ENCODE data around the gene PREP. TPM values are rescaled to one million over a fixed set of nuclear protein-coding genes. Genes with fewer than 3 reads are reported as not detected.
"Not testable (repeated sequence)": the region's sequence is repeated elsewhere in the genome, so short reads cannot be mapped to it uniquely, and the experiment has no call there.

Gene PREP
- polyA plus RNA-seq, 1 of the 3 experiments (the other 2 are of a cell fraction), result 20.9 TPM

GRCh38 chr6:105235155-105235554 lies 167.7 kb downstream of the PREP start:
- Histone ChIP-seq H2AFZ (ENCODE audit: low read depth) (no peak overlapping the region), H3K4me3 (ENCODE audit: low read depth in 2 of 2, low read length in 1 of 2) (no peak overlapping the region), H3K9me2 (no peaks in the 10 kb centered on the region), H3K36me3 (replicated peaks in 1 of 2; ENCODE audit: control insufficient read depth in 1 of 2, insufficient read depth in 2 of 2, low read length in 1 of 2) (no peaks in the 10 kb centered on the region), H3K4me1 (ENCODE audit: control insufficient read depth in 1 of 2, insufficient read depth in 2 of 2, low read depth in 1 of 2, low read length in 1 of 2) (no peaks in the 10 kb centered on the region), H3K27me3 (ENCODE audit: insufficient read depth) (no peaks in the 10 kb centered on the region), H3K9me3 (no peaks in the 10 kb centered on the region; the same call in 1 of the 2 replicates), H3F3A (replicated peaks; ENCODE audit: insufficient read depth) (no peaks in the 10 kb centered on the region), H3K79me2 (ENCODE audit: insufficient read depth) (no peaks in the 10 kb centered on the region), H3K9ac (no peak overlapping the region), H4K20me1 (ENCODE audit: insufficient read depth) (no peaks in the 10 kb centered on the region), H3K27ac (ENCODE audit: low read depth in 2 of 2, low read length in 1 of 2) (no peak overlapping the region), H3K4me2 (no peak overlapping the region)
- WGBS (ENCODE audit: low lambda C conversion rate), result 56% methylated on average over 5 of the region's 5 CpGs
- no peak for TF ChIP-seq RXRA (IDR thresholded peaks at IDR 0.05; ENCODE audit: borderline replicate concordance, low read depth)
- no peak for TF ChIP-seq CTCF (IDR thresholded peaks at IDR 0.05)
- no peak for TF ChIP-seq TEAD4 (IDR thresholded peaks at IDR 0.05; ENCODE audit: borderline replicate concordance, insufficient read depth)
- no peak for TF ChIP-seq GABPA (IDR thresholded peaks at IDR 0.05; ENCODE audit: low read depth)
- TF ChIP-seq USF2 (IDR thresholded peaks at IDR 0.05; ENCODE audit: borderline replicate concordance, low read depth, low read length), result no peak
- TF ChIP-seq ZBTB33 (IDR thresholded peaks at IDR 0.05; ENCODE audit: borderline replicate concordance, low read depth), result no peak
- no peak for TF ChIP-seq MEF2A (IDR thresholded peaks at IDR 0.05; ENCODE audit: borderline replicate concordance, low read depth)
- no peak for TF ChIP-seq EZH2phosphoT487 (IDR thresholded peaks at IDR 0.05; ENCODE audit: borderline replicate concordance, low read depth)
- no peak for TF ChIP-seq CHD2 (IDR thresholded peaks at IDR 0.05; ENCODE audit: low read length, partially characterized antibody)
- TF ChIP-seq MXI1 (IDR thresholded peaks at IDR 0.05; ENCODE audit: low read depth, low read length), result no peak
- no peak for TF ChIP-seq NRF1 (IDR thresholded peaks at IDR 0.05; ENCODE audit: low read depth, low read length)
- TF ChIP-seq POLR2AphosphoS5 (IDR thresholded peaks at IDR 0.05; ENCODE audit: low read depth, low read length), result no peak
- no peak for TF ChIP-seq FOXM1 (IDR thresholded peaks at IDR 0.05; ENCODE audit: low read depth)
- TF ChIP-seq PBX3 (IDR thresholded peaks at IDR 0.05), result no peak
- TF ChIP-seq IRF3 (IDR thresholded peaks at IDR 0.05; ENCODE audit: low read depth, low read length), result no peak
- no peak for TF ChIP-seq FOXJ3 (CRISPR knock-in tag; IDR thresholded peaks at IDR 0.05)
- TF ChIP-seq EP300 (IDR thresholded peaks at IDR 0.05; ENCODE audit: borderline replicate concordance in 1 of 2, low read depth in 1 of 2, low read length in 1 of 2), result no peak
- TF ChIP-seq ELF1 (IDR thresholded peaks at IDR 0.05), result no peak
- no peak for TF ChIP-seq JUND (IDR thresholded peaks at IDR 0.05)
- CTCF ChIA-PET, result interaction anchor here (1.4 kb wide), 1 partner anchor 99 kb away, joined by 3 read pairs; no protein-coding TSS in a partner anchor
- POLR2A ChIA-PET, result no interaction called here
- DNase-seq, result no peak

GRCh38 chr6:105231771-105232170 lies 171.1 kb downstream of the PREP start:
- H3K36me3 ChIP-seq (replicated peaks in 1 of 2; ENCODE audit: control insufficient read depth in 1 of 2, insufficient read depth in 2 of 2, low read length in 1 of 2); H4K20me1 ChIP-seq (ENCODE audit: insufficient read depth); H3K9me2 ChIP-seq; H2AFZ ChIP-seq (ENCODE audit: low read depth); H3K27me3 ChIP-seq (ENCODE audit: insufficient read depth); CTCF ChIA-PET; H3K4me1 ChIP-seq (ENCODE audit: control insufficient read depth in 1 of 2, insufficient read depth in 2 of 2, low read depth in 1 of 2, low read length in 1 of 2); DNase-seq; H3K9ac ChIP-seq; H3K4me2 ChIP-seq; H3K4me3 ChIP-seq (ENCODE audit: low read depth in 2 of 2, low read length in 1 of 2); POLR2A ChIA-PET; H3K9me3 ChIP-seq; H3K79me2 ChIP-seq (ENCODE audit: insufficient read depth); H3K27ac ChIP-seq (ENCODE audit: low read depth in 2 of 2, low read length in 1 of 2): not testable (repeated sequence)
- WGBS (ENCODE audit: low lambda C conversion rate), result 77% methylated on average over 4 of the region's 4 CpGs
- H3F3A ChIP-seq (replicated peaks; ENCODE audit: insufficient read depth), result peaks cover 11% of the 10 kb centered on the region

Measured in SK-N-SH (cell line).